ENCODE data around the gene KCTD15. TPM values are rescaled to one million over a fixed set of nuclear protein-coding genes. Genes with fewer than 3 reads are reported as not detected.

KCTD15 gene
- total RNA-seq, 1 experiment from 2014 or later: 9.9 TPM

DNA sequence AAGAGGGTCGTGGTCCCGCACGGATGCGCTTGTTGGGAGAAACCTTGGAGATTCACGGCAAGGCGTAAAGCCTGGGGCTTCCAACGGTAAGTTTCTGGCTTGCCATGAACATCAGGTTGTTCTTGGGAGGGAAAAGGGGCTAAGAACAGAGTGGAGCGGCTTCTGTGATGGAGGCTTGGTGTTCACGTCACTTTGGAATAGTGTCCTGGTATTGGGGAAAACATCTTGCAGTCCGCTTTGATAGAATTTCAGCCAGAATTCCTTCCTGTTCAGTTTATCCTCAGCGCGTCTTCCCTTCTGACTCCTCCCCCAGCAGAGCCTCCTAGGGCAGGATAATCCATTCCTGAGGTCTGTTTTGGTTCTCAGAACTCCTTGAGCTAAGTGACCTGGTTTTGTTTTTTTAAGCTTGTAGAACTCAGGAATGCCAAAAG, 2.0 kb downstream of the KCTD15 start:
- DNase-seq (ENCODE audit: low spot score): no peak
- Histone ChIP-seq H3K36me3 (ENCODE audit: insufficient read depth, low read length, poor library complexity, severe bottlenecking) (no peaks in the 10 kb centered on the region), H3K4me1 (ENCODE audit: insufficient read depth, low read length, poor library complexity, severe bottlenecking) (peaks cover 9% of the 10 kb centered on the region), H3K27me3 (replicated peaks; ENCODE audit: insufficient read depth, low read depth, low read length, poor library complexity) (peaks cover 28% of the 10 kb centered on the region), H3K27ac (ENCODE audit: low read depth, low read length, poor library complexity, severe bottlenecking) (no peak overlapping the region), H3K4me3 (ENCODE audit: low read depth, low read length, poor library complexity, severe bottlenecking) (no peak overlapping the region), H3K9me3 (ENCODE audit: low read depth, low read length, poor library complexity, severe bottlenecking) (no peaks in the 10 kb centered on the region)
- ChIA-PET CTCF (interaction anchor here (0.6 kb wide), 1 partner anchor 455 kb away, joined by 3 read pairs; no protein-coding TSS in a partner anchor), POLR2A (ENCODE audit: low non-redundant PET) (no interaction called here)
- TF ChIP-seq EZH2 (IDR thresholded peaks at IDR 0.05; ENCODE audit: borderline replicate concordance, low read depth, low read length, poor library complexity, severe bottlenecking): no peak
- TF ChIP-seq, protein P1, sequence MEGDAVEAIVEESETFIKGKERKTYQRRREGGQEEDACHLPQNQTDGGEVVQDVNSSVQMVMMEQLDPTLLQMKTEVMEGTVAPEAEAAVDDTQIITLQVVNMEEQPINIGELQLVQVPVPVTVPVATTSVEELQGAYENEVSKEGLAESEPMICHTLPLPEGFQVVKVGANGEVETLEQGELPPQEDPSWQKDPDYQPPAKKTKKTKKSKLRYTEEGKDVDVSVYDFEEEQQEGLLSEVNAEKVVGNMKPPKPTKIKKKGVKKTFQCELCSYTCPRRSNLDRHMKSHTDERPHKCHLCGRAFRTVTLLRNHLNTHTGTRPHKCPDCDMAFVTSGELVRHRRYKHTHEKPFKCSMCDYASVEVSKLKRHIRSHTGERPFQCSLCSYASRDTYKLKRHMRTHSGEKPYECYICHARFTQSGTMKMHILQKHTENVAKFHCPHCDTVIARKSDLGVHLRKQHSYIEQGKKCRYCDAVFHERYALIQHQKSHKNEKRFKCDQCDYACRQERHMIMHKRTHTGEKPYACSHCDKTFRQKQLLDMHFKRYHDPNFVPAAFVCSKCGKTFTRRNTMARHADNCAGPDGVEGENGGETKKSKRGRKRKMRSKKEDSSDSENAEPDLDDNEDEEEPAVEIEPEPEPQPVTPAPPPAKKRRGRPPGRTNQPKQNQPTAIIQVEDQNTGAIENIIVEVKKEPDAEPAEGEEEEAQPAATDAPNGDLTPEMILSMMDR (conservative IDR thresholded peaks at IDR 0.05; ENCODE audit: low read depth, low read length): no peak
- no TSS peak for BruUV-seq (replicated peaks)
- intact Hi-C loops (cut with micrococcal nuclease; ENCODE audit: unreplicated experiment): no loop called here

DNA sequence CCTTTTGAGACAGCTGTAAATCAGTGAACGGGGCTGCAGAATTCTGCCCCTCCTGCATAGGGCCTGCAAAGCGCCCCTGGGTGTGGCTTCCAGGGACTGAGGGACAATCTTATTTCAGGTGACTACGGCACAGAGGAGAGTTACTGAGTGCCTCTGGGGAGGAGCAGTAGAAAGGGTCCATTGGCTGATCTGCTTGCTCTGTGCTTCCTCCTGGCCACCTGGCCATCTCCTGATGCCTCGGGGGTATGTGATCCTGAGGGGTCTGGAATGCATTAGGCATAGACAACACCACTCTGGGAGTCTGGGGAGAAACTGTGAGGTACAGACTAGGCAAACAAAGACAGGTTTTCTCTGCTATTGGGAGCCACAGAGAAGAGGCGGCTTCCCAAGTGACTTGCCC, 2.8 kb downstream of the KCTD15 start:
- TF ChIP-seq, protein P1 (conservative IDR thresholded peaks at IDR 0.05; ENCODE audit: low read depth, low read length): no peak
- no peak for TF ChIP-seq EZH2 (IDR thresholded peaks at IDR 0.05; ENCODE audit: borderline replicate concordance, low read depth, low read length, poor library complexity, severe bottlenecking)
- CTCF ChIA-PET: no interaction called here
- no peaks in the 10 kb centered on the region for H3K36me3 ChIP-seq (ENCODE audit: insufficient read depth, low read length, poor library complexity, severe bottlenecking)
- no peaks in the 10 kb centered on the region for H3K9me3 ChIP-seq (ENCODE audit: low read depth, low read length, poor library complexity, severe bottlenecking)
- DNase-seq (ENCODE audit: low spot score): no peak
- no peak overlapping the region for H3K27ac ChIP-seq (ENCODE audit: low read depth, low read length, poor library complexity, severe bottlenecking)
- peaks cover 22% of the 10 kb centered on the region for H3K27me3 ChIP-seq (replicated peaks; ENCODE audit: insufficient read depth, low read depth, low read length, poor library complexity)
- POLR2A ChIA-PET (ENCODE audit: low non-redundant PET): no interaction called here
- intact Hi-C loops (cut with micrococcal nuclease; ENCODE audit: unreplicated experiment): no loop called here
- no peak overlapping the region for H3K4me3 ChIP-seq (ENCODE audit: low read depth, low read length, poor library complexity, severe bottlenecking)
- H3K4me1 ChIP-seq (ENCODE audit: insufficient read depth, low read length, poor library complexity, severe bottlenecking): peaks cover 9% of the 10 kb centered on the region
- no TSS peak for BruUV-seq (replicated peaks)

DNA sequence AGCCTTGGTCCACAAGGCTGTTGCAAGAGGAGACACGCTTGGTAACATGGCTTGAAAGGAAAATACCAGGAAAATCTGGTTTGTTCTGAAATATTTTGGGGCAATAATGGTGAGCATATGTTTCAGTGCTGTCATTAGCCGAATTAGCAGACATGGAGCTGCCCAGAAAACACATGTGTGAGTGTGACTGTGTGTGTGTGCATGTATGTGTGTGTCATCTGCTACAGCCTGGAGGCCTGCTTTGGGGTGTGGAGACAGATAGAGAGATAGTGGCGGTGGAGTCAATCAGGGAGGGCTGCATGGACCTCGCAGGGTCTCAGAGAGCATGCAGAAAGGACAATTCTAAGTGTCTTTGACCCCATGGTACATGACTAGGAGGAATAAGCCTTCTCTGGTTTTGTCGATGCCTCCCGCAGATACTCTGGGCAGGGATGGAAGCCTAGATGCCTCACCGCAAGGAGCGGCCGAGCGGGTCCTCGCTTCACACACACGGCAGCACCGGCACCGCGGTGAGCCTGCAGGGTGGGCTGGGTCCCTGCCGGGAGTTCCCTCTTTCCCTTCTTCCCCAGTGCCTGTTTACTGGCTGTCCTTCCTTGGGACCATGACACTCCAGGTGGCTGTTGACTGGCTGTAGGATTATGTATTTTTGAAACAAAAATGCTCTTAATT, 3.5 kb downstream of the KCTD15 start:
- H3K27ac ChIP-seq (ENCODE audit: low read depth, low read length, poor library complexity, severe bottlenecking): no peak overlapping the region
- H3K4me1 ChIP-seq (ENCODE audit: insufficient read depth, low read length, poor library complexity, severe bottlenecking): peaks cover 9% of the 10 kb centered on the region
- ChIA-PET CTCF (no interaction called here), POLR2A (ENCODE audit: low non-redundant PET) (no interaction called here)
- TF ChIP-seq, protein P1 (conservative IDR thresholded peaks at IDR 0.05; ENCODE audit: low read depth, low read length): no peak
- no peak for TF ChIP-seq EZH2 (IDR thresholded peaks at IDR 0.05; ENCODE audit: borderline replicate concordance, low read depth, low read length, poor library complexity, severe bottlenecking)
- peaks cover 18% of the 10 kb centered on the region for H3K27me3 ChIP-seq (replicated peaks; ENCODE audit: insufficient read depth, low read depth, low read length, poor library complexity)
- H3K36me3 ChIP-seq (ENCODE audit: insufficient read depth, low read length, poor library complexity, severe bottlenecking): no peaks in the 10 kb centered on the region
- BruUV-seq (replicated peaks): no TSS peak
- no peak overlapping the region for H3K4me3 ChIP-seq (ENCODE audit: low read depth, low read length, poor library complexity, severe bottlenecking)
- no peaks in the 10 kb centered on the region for H3K9me3 ChIP-seq (ENCODE audit: low read depth, low read length, poor library complexity, severe bottlenecking)
- no peak for DNase-seq (ENCODE audit: low spot score)
- intact Hi-C loops (cut with micrococcal nuclease; ENCODE audit: unreplicated experiment): no loop called here
